Measurements from ENCODE around the gene THSD4.

Gene THSD4

DNA sequence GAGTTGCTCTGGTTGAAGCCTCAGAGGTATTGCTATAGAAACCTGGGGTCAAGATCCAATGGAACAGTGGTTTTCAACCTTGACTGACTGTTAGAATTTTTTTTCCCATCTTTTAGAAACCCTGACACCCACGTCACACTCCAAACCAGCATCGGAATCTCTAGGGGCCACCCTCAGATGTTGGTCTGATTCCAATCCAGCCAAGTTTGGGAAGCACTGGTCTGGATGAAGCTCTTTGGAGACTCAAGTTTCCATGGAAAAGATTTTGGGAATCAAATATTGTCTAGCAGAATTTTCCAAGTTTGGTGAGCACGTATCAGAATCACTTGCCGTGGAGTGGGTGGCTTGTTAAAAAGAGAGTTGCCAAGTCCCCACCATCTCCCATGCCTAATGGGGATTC is 103.8 kb downstream of the THSD4 start:
- Mint-ChIP-seq H3K4me3 (no peak overlapping the region), H3K36me3 (no peaks in the 10 kb centered on the region), H3K9me3 (peaks cover 2% of the 10 kb centered on the region), H3K4me1 (no peaks in the 10 kb centered on the region), H3K27ac (no peak overlapping the region), H3K27me3 (peaks cover 15% of the 10 kb centered on the region)
- CTCF ChIA-PET, result no interaction called here
- DNase-seq, result no peak

DNA sequence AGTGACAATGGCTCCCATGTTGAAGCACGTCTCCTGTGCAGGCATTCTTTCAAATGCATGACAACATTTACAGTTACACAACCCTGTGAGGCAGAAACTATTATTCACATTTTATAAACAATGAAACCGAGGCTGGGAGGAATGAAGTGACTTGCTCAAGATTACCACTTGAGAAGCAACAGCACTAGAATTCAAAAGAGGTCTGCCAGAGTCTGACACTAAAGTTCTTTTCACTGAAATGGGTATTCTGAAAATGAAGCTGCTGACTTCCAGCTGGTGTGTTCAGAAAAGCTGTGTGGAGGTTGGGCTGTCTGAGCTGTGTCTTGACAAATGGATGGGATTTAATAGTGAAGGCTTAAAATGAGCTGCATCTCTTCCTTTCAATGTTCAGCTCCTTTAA is 104.4 kb downstream of the THSD4 start:
- Mint-ChIP-seq H3K27ac (no peak overlapping the region), H3K4me1 (no peaks in the 10 kb centered on the region), H3K9me3 (peaks cover 2% of the 10 kb centered on the region), H3K4me3 (no peak overlapping the region), H3K36me3 (no peaks in the 10 kb centered on the region), H3K27me3 (peaks cover 10% of the 10 kb centered on the region)
- no peak for DNase-seq
- CTCF ChIA-PET, result no interaction called here

DNA sequence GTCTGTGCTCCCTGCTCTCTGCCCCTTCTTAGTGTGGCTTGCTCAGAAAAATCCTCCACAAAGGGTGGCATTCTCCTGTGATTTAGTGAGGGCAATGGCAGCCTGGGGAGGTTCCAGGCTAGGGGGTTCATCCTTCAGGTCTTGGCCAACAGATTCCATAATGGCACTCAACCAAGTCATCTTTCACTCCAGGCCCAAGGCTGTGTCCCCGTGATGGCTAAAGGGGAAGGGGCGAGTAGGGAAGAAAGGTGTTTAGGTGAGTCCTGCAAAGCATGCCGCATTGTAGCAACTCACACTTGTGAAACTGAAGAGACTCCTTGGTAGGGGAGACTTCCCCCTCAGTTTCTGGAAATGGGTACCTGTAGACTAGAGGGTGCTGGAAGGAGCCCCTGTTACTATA is 105.6 kb downstream of the THSD4 start:
- Mint-ChIP-seq H3K36me3 (no peaks in the 10 kb centered on the region), H3K9me3 (no peaks in the 10 kb centered on the region), H3K4me1 (no peaks in the 10 kb centered on the region), H3K27me3 (peaks cover 4% of the 10 kb centered on the region), H3K27ac (no peak overlapping the region), H3K4me3 (no peak overlapping the region)
- no peak for DNase-seq
- CTCF ChIA-PET, result no interaction called here

DNA sequence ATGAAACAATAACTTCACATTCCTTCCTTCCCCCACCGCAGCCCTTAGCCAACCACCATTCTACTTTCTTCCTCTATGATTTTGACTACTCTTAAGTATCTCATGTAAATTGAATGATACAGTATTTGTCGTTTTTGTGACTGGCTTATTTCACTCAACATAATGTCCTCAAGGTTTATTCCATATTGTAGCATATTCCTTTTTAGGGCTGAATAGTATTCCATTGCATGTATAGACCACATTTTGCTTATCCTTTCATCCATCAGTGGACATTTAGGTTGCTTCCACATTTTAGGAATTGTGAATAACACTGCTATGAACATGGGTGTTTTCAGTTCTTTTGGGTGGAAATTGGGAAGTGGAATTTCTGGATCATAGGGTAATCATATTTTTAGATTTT is 106.1 kb downstream of the THSD4 start:
- no peak for DNase-seq
- CTCF ChIA-PET, result no interaction called here
- Mint-ChIP-seq H3K27me3 (peaks cover 4% of the 10 kb centered on the region), H3K27ac (no peak overlapping the region), H3K9me3 (no peaks in the 10 kb centered on the region), H3K4me3 (no peak overlapping the region), H3K36me3 (no peaks in the 10 kb centered on the region), H3K4me1 (no peaks in the 10 kb centered on the region)

DNA sequence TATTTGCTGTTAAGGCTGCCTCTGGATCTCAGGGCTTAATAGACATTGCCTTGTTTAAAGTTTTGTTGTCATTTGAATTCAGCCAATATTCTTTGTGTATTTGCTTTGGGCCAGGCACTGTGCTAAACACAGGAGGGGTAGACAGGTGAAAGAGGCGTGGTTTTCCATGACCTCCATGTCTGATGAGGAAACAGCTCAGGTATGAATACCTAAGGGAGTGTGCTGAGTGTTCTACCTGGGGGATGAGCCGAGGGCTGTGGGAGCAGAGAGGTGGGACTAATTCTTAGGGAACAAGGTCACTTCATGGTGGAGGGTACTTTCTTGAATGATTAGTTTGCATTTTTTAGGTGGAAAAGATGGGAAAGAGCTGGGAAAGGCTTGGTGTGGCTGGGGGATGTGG is 108.2 kb downstream of the THSD4 start:
- CTCF ChIA-PET, result no interaction called here
- peaks cover 4% of the 10 kb centered on the region for H3K27me3 Mint-ChIP-seq
- no peak for DNase-seq
- H3K9me3 Mint-ChIP-seq, result no peaks in the 10 kb centered on the region
- no peaks in the 10 kb centered on the region for H3K36me3 Mint-ChIP-seq
- H3K4me3 Mint-ChIP-seq, result no peak overlapping the region
- no peaks in the 10 kb centered on the region for H3K4me1 Mint-ChIP-seq
- no peak overlapping the region for H3K27ac Mint-ChIP-seq

DNA sequence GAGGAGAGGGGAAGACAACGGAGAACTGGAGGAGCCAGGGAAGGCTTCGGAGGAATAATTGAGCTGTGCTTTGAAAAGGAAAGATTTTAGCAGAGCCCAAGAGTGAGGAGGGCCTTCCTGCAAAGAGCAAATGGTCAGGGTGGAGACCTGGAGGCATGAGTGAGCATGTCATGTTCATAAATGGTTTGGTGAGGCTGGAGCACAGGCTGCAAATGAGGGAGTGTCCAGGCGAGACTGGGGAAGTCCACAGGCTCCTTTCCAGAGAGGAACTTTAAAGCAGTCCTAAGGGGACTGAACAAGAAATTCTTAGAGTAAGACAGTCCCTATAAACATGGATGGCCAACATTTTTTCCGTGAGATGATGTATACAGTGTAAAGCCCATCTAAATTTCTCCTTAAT is 108.8 kb downstream of the THSD4 start:
- H3K27ac Mint-ChIP-seq, result no peak overlapping the region
- no peak for DNase-seq
- no peaks in the 10 kb centered on the region for H3K9me3 Mint-ChIP-seq
- no peaks in the 10 kb centered on the region for H3K36me3 Mint-ChIP-seq
- H3K4me3 Mint-ChIP-seq, result no peak overlapping the region
- CTCF ChIA-PET, result no interaction called here
- H3K27me3 Mint-ChIP-seq, result peaks cover 4% of the 10 kb centered on the region
- no peaks in the 10 kb centered on the region for H3K4me1 Mint-ChIP-seq

DNA sequence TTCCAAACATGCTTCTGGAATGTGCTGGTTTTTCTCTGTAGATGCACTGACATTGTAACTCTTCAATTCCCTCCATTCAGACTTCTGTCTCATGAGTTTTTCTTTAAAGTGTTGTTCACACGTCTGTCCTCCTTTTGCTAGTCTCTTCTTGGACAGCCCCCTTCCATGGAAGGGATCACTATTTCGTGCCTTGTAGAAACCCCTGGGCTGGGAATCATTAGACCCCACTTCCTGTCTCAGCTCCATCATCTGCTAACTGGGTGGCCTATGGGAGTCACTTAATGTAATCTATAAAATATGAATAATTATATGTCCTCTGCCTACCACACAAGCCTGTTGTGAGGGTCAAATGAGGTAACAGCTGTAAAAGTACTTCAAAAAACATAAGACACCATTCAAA is 110.6 kb downstream of the THSD4 start:
- CTCF ChIA-PET, result no interaction called here
- Mint-ChIP-seq H3K36me3 (no peaks in the 10 kb centered on the region), H3K9me3 (no peaks in the 10 kb centered on the region), H3K4me1 (no peaks in the 10 kb centered on the region), H3K4me3 (no peak overlapping the region), H3K27me3 (peaks cover 4% of the 10 kb centered on the region), H3K27ac (no peak overlapping the region)
- DNase-seq, result no peak

DNA sequence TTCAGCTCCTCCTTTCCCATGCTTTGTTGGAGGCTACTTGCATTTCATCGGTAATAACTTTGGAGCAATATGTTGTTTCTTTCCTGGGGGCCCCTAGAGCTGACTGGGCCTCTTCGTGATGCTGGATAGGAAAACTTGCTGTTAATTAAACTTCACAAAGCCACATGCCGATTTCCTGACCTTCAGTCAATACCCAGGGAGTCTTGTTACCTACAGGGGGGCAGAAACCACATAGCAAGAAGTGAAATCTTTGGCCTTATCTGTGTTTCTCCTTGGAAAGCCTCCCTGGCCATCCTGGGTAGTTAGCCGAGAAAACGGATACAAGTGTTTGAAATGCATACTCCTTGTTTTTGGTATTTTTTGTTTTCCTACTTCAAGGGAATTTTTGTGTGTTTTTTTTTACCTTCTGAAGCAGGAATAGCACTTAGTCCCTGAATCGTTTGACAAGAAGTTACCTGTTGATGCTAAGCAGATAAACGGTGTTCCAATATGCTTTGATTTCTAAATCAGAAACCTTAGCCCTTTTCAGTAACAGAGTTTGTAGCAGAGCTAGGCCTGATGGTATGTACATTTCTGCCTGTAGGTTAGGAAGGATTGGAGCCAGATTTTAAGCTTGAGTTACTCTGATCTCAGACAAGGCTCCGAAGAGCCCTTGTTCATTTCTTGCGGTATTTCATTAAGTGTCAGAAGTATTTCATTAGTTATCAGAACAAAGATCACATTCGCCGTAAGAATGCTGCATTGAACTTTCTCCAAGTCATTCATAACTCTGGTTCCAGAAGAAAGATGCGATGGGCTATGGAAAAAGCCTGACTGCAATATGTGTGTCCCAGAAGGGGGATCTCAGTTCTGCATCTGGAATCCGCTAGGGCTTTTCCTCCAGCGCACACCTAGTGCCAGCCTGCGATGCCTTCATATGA is 111.5 kb downstream of the THSD4 start:
- no peak overlapping the region for H3K27ac Mint-ChIP-seq
- DNase-seq, result no peak
- H3K36me3 Mint-ChIP-seq, result no peaks in the 10 kb centered on the region
- no peaks in the 10 kb centered on the region for H3K4me1 Mint-ChIP-seq
- H3K27me3 Mint-ChIP-seq, result peaks cover 7% of the 10 kb centered on the region
- no peak overlapping the region for H3K4me3 Mint-ChIP-seq
- no peaks in the 10 kb centered on the region for H3K9me3 Mint-ChIP-seq
- CTCF ChIA-PET, result no interaction called here

DNA sequence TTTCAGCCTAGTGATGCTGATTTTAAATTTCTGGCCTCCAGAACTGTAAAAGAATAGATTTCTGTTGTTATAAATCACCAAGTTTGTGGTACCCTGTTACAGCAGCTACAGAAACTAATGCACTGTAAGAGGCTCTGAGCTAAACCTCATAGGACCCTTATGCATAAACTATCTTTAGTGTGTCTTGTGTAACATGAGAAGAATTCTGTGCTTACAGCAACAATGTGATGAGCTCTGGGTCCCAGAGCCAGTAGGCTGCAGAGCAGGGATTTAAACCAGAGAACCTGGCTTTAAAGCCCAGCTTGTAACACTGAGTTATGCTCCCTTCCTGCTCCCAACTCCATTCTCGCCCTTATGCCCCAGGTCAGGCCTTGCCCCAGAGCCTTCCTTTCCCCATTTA is 113.1 kb downstream of the THSD4 start:
- Mint-ChIP-seq H3K36me3 (no peaks in the 10 kb centered on the region), H3K4me1 (no peaks in the 10 kb centered on the region), H3K4me3 (no peak overlapping the region), H3K27me3 (peaks cover 3% of the 10 kb centered on the region), H3K9me3 (no peaks in the 10 kb centered on the region), H3K27ac (no peak overlapping the region)
- no peak for DNase-seq
- CTCF ChIA-PET, result no interaction called here

DNA sequence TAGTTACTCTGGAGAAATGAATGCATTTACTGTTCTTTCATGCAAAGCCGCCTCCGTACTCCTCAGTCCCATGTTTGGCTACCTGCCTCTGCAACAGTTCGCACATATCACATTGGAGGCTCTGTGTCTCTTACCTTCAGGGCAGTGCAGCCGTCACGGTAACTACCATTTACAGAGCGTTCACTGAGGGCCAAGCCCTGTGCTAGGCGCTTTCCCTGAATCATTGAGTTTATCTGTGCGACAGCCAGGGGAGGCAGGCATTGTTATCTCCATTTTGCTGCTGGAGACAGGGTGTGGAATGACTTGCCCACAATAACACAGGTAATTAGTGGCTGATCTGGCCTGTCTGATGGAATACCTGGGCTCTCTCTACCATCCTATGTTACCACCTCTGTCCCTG is 115.0 kb downstream of the THSD4 start:
- Mint-ChIP-seq H3K4me1 (no peaks in the 10 kb centered on the region), H3K4me3 (no peak overlapping the region), H3K27ac (no peak overlapping the region), H3K27me3 (peaks cover 3% of the 10 kb centered on the region), H3K36me3 (no peaks in the 10 kb centered on the region), H3K9me3 (no peaks in the 10 kb centered on the region)
- CTCF ChIA-PET, result no interaction called here
- DNase-seq, result no peak

DNA sequence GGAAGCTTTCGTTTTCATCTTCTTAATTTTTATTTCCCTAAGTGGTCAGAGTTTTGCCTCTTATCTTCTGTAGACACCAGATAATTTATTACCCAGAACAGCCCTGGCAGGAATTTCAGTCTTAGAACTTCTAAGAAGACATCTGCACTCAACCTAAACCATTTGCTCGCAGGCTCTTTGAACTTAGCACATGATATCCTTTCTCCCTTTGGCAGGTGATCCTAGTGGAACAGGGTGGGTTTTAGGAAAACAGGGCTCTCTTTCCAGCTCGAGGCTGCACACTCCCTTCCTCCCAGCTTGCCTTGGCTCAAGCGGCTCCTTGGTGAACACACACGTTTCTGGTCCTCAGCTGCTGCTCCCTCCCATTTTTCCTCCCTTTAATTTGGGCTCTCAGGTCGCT is 116.5 kb downstream of the THSD4 start:
- CTCF ChIA-PET, result no interaction called here
- no peak overlapping the region for H3K27ac Mint-ChIP-seq
- H3K27me3 Mint-ChIP-seq, result peaks cover 3% of the 10 kb centered on the region
- H3K9me3 Mint-ChIP-seq, result no peaks in the 10 kb centered on the region
- no peaks in the 10 kb centered on the region for H3K4me1 Mint-ChIP-seq
- DNase-seq, result no peak
- no peaks in the 10 kb centered on the region for H3K36me3 Mint-ChIP-seq
- H3K4me3 Mint-ChIP-seq, result no peak overlapping the region

DNA sequence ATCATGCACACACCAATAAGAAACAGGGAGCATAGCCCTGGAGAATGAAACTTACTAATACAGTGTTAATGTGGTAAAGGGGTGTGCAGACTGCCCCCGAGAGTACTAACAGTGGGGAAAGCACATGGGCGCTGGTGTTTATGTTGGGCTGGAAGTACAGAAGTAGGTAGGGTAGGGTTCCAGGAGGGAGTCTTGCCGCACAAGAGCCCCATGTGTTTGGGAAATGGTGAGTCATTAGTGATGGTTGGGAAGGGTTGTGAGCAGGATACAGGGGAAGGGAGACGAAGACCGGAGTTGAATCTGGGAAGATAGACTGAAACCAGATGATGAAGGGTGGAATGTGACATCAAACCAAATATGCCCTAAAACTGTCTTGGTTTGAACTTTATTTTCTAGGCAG is 117.1 kb downstream of the THSD4 start:
- Mint-ChIP-seq H3K27ac (no peak overlapping the region), H3K36me3 (no peaks in the 10 kb centered on the region), H3K4me1 (no peaks in the 10 kb centered on the region), H3K9me3 (no peaks in the 10 kb centered on the region), H3K27me3 (peaks cover 3% of the 10 kb centered on the region), H3K4me3 (no peak overlapping the region)
- CTCF ChIA-PET, result no interaction called here
- no peak for DNase-seq

DNA sequence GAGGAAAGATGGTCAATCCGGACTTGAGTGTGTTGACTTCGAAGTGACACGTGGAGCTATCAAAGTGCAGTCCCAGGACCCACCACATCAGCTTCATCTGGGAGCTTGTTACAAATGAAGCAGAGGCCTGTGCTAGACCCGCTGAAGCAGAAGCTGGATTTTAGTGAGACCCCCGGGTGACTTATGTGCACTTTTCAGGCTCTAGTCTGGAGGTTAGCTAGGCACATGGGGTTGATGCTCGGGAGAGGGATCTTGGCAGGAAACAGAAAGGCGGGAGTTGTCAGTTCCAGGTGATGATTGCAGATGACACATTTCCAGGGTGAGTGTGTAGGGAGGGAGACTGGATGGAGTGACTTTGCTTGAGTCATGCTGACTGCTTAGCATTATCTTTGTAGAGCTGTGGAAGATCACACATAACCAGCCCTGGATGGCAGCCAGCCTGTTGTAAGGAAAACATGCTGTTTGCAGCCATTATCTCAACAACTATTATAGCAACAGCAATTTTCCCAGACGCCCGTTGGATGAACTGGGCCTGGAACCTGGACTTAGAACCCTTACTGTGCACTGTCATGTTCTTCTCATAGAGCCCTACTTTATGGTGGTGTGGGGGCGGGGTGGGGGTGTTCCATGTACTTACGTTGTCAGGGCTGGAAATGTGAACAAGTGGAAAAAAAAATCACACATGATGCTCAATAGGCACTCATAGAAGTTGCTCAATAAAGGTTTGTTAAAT is 122.4 kb downstream of the THSD4 start:
- CTCF ChIA-PET, result no interaction called here
- H3K4me1 Mint-ChIP-seq, result no peaks in the 10 kb centered on the region
- H3K27me3 Mint-ChIP-seq, result peaks cover 5% of the 10 kb centered on the region
- H3K36me3 Mint-ChIP-seq, result no peaks in the 10 kb centered on the region
- DNase-seq, result no peak
- H3K4me3 Mint-ChIP-seq, result no peak overlapping the region
- H3K9me3 Mint-ChIP-seq, result no peaks in the 10 kb centered on the region
- no peak overlapping the region for H3K27ac Mint-ChIP-seq

DNA sequence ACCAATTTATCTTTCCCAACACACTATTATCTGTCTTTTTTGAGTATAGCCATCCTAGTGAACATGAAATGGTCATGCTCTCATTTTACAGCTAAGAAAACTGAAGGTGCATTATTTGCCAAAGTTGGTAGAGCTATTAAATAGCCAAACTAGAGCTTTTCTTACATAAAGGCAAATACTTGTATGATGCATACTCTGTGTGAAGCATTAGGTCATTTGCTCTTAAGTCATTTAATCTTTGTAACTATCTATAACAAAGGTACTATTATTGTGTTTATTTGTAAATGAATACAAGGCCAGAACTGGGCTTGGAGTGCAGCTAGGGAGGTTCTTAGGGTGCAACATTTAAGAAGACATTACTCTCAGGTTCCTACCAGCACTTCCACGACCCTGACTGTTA is 123.7 kb downstream of the THSD4 start:
- Mint-ChIP-seq H3K9me3 (no peaks in the 10 kb centered on the region), H3K27ac (no peak overlapping the region), H3K36me3 (no peaks in the 10 kb centered on the region), H3K4me3 (no peak overlapping the region), H3K27me3 (peaks cover 5% of the 10 kb centered on the region), H3K4me1 (no peaks in the 10 kb centered on the region)
- DNase-seq, result no peak
- CTCF ChIA-PET, result no interaction called here

DNA sequence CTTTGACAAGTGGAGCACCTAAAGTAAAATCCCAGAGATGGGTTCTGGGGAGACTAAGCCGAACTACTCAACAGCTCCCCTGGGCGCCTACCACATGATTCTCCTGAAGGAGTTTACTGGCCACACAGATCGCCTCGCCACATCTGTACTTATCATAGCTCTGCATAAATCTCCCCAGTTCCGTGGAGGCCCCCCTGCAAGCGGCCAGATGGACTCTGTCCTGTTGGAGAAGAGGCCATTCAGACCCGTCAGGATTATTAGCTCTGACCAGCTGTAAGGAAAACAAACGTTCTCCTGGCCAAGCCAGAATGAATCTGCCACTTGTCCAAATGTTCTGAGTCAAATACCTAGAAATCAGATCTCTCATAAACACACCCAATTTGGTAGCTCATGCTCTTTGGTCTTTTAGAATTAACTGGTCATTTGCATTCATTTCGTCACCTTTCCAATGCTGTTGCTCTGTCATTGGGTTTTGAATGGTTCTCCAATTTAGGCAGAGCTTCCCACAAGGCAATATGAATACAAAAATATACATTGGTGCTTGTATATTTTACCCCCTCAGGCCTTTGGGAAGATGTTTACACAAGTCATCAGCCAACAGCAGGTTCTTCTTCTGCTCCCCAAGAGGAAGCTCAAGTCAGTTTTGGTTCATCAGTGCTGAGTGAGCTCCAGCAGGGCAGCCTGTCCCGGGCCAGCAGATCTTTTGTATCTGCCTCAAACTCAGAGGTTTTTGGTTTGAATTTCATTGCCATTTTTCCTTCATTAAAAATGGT is 124.5 kb downstream of the THSD4 start:
- H3K4me3 Mint-ChIP-seq, result no peak overlapping the region

More for the DNA sequence above, 124.5 kb downstream of the THSD4 start:
- Mint-ChIP-seq H3K27ac (no peak overlapping the region), H3K4me1 (no peaks in the 10 kb centered on the region), H3K9me3 (no peaks in the 10 kb centered on the region), H3K27me3 (peaks cover 5% of the 10 kb centered on the region), H3K36me3 (no peaks in the 10 kb centered on the region)
- no peak for DNase-seq
- CTCF ChIA-PET, result no interaction called here

Data from activated naive CD4-positive, alpha-beta T cell treated with anti-CD3 and anti-CD28 coated beads, Interleukin-2, amount 10 ng/mL, durations not matched to agents 7 days and 5 days (primary cell).